ENCODE measurements around the gene HEATR5B.
A peak's percentile ranks its signal among the peaks of the same experiment; 100 is the strongest.
"Not testable (repeated sequence)": the region's sequence is repeated elsewhere in the genome, so short reads cannot be mapped to it uniquely, and the experiment has no call there.

Gene HEATR5B

GRCh38 chr2:36993841-36994620 lies 90.1 kb downstream of the HEATR5B start:
- DNase-seq = no peak
- intact Hi-C loops (cut with DNase I) = no loop called here

GRCh38 chr2:36988008-36988407 lies 96.2 kb downstream of the HEATR5B start:
- no peak for DNase-seq
- intact Hi-C loops (cut with DNase I) = no loop called here

- DNase-seq = no peak
- intact Hi-C loops (cut with DNase I) = no loop called here
Observed at GRCh38 chr2:36982467-36982866, 101.7 kb downstream of the HEATR5B start.

DNA sequence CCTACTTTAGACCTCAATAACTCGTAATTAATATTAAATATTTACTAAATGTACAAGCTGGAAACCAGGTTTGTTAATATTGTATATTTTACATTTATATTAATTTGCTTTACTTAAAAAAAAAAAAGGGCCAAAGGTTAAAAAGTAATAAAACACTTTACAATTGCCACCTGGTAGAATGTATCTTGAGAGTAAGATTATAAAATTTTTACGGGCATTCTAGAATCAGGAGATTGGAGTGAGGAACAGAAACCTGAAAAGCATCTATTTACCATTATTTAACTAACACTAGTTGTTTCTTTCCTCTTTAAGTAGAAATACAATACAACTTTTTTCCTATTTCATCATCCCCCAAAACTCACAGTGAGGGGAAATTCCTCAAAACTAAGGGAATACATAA lies 102.3 kb downstream of the HEATR5B start:
- DNase-seq = no peak
- intact Hi-C loops (cut with DNase I) = no loop called here

GRCh38 chr2:36979007-36979406 lies 105.2 kb downstream of the HEATR5B start:
- intact Hi-C loops (cut with DNase I); DNase-seq: not testable (repeated sequence)

- intact Hi-C loops (cut with DNase I) = no loop called here
Observed at GRCh38 chr2:36976065-36976464, 108.1 kb downstream of the HEATR5B start.

DNA sequence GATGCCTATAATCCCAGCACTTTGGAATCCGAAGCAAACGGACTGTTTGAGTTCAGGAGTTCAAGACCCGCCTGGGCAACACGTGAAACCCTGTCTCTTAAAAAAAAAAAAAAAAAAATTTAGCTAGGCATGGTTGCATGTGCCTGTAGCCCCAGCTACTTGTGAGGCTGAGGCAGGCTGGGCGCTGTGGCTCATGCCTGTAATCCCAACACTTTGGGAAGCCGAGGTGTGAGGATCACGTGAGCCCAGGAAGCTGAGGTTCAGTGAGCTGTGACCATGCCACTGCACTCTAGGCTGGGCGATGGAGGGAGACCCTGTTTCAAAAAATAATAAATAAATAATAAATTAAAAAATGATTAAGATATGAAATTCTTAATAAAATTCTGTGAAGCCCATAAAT lies 108.9 kb downstream of the HEATR5B start:
- DNase-seq = no peak
- intact Hi-C loops (cut with DNase I) = no loop called here

More at GRCh38 chr2:36976065-36976464, 108.1 kb downstream of the HEATR5B start:
- DNase-seq = no peak

DNA sequence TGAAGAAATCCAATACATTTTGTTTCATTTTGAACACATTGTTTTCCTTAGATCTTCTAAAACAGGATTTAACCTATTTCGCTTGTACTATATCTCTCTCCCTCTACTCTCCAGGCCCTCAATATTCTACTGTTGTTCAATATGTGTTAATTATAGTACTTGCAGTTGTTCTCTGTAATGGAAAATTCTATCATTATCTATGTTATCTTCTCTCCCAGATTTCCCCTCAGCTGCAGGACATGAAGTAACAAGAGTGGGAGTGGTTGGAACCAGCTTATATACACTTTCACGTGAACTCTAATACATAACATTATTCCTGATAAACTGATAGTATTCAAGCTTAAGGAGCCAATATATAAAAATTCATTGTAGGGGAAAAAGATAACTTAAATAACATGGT lies 110.9 kb downstream of the HEATR5B start:
- no peak for DNase-seq
- intact Hi-C loops (cut with DNase I) = no loop called here

- intact Hi-C loops (cut with DNase I) = no loop called here
- no peak for DNase-seq
Observed at GRCh38 chr2:36971990-36972389, 112.2 kb downstream of the HEATR5B start.

- DNase-seq = no peak
- intact Hi-C loops (cut with DNase I) = loop anchor here (5.0 kb wide), 1 partner anchor 65 kb away; no protein-coding TSS in a partner anchor
Observed at GRCh38 chr2:36967236-36967876, 116.8 kb downstream of the HEATR5B start.

- intact Hi-C loops (cut with DNase I) = loop anchor here (5.0 kb wide), 1 partner anchor 64 kb away; no protein-coding TSS in a partner anchor
- peak; percentile 93 to 100 (median 94) for DNase-seq
Observed at GRCh38 chr2:36966370-36967235, 117.6 kb downstream of the HEATR5B start, which contains the start of gene STRN. TSS of gene STRN (minus strand) at chr2:36966536. CDS start at chr2:36966463, 73 bp downstream.

DNA sequence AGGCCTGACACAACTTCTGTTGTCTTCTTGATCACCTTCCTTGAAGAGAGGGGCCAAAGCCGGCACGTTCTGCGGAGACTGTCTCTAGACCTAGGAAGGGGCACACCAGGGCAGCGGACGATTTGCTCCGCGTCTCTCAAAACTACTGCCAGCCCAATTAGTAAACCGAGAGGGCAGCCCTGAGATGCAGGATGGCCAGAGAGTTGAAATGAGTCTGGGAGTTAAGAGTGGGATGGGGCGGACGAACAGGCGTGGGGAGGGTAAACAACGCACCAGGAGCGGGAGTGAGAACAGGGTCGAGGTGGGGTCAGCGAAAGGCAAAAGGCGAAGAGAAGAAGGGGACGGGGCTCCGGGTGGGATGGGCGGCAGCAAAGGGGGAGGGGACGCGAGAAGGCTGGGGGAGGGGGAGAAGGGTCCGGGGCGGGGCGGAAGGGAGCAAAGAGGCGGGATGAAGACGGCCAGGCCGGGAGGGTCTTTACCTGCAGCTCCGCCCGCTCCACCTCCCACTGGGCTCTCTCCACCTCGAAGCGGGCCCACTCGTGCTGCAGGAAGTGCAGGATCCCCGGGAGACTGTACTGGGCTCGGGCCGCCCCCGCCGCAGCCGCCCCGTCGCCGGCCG lies 118.3 kb downstream of the HEATR5B start:
- peak in 3 of 10 donors; percentile 9 to 84 (median 11) for DNase-seq
- intact Hi-C loops (cut with DNase I) = loop anchor here (5.0 kb wide), 1 partner anchor 64 kb away; no protein-coding TSS in a partner anchor

GRCh38 chr2:36965206-36965605 lies 119.0 kb downstream of the HEATR5B start:
- intact Hi-C loops (cut with DNase I) = loop anchor here (5.0 kb wide), 1 partner anchor 63 kb away; no protein-coding TSS in a partner anchor
- no peak for DNase-seq

DNA sequence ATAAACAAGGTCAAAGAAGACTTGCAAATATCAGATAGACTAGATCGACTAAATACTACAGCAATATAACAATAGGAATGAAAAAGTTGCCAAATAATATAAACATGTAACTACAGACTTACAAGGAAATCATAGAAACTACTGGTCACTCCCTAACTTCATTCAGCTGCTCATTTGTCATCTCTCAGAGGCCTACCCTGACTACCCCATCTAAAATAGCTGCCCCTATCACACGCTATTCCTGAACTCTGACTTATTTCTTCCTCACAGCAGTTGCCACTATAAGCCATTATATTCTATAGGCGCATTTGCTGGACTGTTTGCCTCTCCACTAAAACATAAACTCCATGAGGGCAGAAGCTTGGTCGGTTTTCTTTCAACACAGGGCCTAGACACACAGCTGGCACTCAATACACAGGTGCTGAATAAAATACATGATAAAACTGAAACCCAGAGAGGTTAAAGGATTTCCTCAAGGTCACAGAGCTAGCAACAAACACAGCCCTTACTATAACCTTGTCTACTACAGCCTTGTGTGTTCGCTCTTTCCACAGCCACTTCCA lies 119.6 kb downstream of the HEATR5B start:
- DNase-seq = no peak
- intact Hi-C loops (cut with DNase I) = loop anchor here (5.0 kb wide), 1 partner anchor 62 kb away; no protein-coding TSS in a partner anchor

DNA sequence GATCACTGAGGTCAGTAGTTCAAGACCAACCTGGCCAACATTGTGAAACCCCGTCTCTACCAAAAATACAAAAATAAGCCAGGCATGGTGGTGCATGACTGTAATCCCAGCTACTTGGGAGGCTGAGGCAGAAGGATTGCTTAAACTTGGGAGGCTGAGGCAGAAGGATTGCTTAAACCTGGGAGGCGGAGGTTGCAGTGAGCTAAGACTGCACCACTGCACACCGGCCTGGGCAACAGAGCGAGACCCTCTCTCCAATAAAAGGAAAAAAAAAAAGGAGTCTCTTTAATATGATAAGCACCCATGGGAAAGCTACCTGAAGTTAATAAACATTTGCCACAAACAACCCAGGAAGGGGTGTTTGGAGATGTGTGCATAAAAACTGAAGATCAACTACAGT lies 120.4 kb downstream of the HEATR5B start:
- no peak for DNase-seq
- intact Hi-C loops (cut with DNase I) = no loop called here

DNA sequence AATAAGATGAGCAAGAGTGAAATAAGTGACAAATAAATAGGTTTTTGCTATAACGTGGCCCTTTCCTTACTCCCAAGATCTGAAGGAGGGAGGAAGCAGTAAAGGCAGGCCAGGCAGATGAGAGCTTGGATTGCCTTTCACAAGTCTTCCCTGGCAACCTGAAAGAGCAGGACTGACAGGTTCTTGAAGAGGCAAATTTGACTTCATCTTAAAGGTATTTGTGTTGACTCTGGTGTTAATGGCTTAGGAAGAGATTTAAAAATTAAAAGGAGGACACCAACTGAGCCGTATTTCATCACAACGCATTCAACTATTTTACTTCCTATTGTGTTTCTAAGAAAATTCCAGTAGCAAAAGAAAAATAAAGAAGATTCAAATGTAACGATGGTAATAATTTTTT lies 121.1 kb downstream of the HEATR5B start:
- intact Hi-C loops (cut with DNase I) = no loop called here
- no peak for DNase-seq

GRCh38 chr2:36960773-36961172 lies 123.4 kb downstream of the HEATR5B start:
- intact Hi-C loops (cut with DNase I) = no loop called here

GRCh38 chr2:36960005-36960675 lies 124.0 kb downstream of the HEATR5B start:
- intact Hi-C loops (cut with DNase I) = no loop called here
- no peak for DNase-seq

More at GRCh38 chr2:36960773-36961172, 123.4 kb downstream of the HEATR5B start:
- DNase-seq = no peak

- DNase-seq = no peak
- intact Hi-C loops (cut with DNase I) = no loop called here
Observed at GRCh38 chr2:36954977-36955607, 129.1 kb downstream of the HEATR5B start.

Data from posterior cingulate gyrus (tissue), 11 donors.